Smooth muscle cell (in vitro differentiated cells): ENCODE results near the gene PTPRO. TPM values are rescaled to one million over a fixed set of nuclear protein-coding genes. Genes with fewer than 3 reads are reported as not detected.

Source experiments
- DNase-seq: peaks from one replicate; lab custom pipeline; 2025; ENCODE audit not compliant: unreplicated experiment; lab: John Stamatoyannopoulos, UW
- H2AFZ ChIP-seq: fragments of 200-600 bp; sonication (generic); 2 replicates; pipeline ENCODE4 v1.6.0; 2016; ENCODE audit warnings: antibody characterized with exemption, low read depth, mild to moderate bottlenecking
- H3F3A ChIP-seq: fragments of 200-600 bp; sonication (generic); 2 replicates; pipeline ENCODE4 v1.6.0; 2017; ENCODE audit warnings: antibody characterized with exemption, low read depth
- H3K27ac ChIP-seq: fragments of 200-600 bp; sonication (generic); 2 replicates; pipeline ENCODE4 v1.5.1; 2016; ENCODE audit warnings: low read depth, mild to moderate bottlenecking
- H3K27me3 ChIP-seq: fragments of 200-600 bp; sonication (generic); 2 replicates; pipeline ENCODE4 v1.6.1; 2016; ENCODE audit warnings: low read depth, mild to moderate bottlenecking
- H3K36me3 ChIP-seq: fragments of 200-600 bp; sonication (generic); 2 replicates; pipeline ENCODE4 v1.5.1; 2016; ENCODE audit warnings: low read depth
- H3K4me1 ChIP-seq: fragments of 200-600 bp; sonication (generic); 2 replicates; pipeline ENCODE4 v1.5.1; 2016; ENCODE audit warnings: low read depth
- H3K4me2 ChIP-seq: fragments of 200-600 bp; sonication (generic); 2 replicates; pipeline ENCODE4 v1.6.0; 2016; ENCODE audit warnings: mild to moderate bottlenecking
- H3K4me3 ChIP-seq: fragments of 200-600 bp; sonication (generic); 2 replicates; pipeline ENCODE4 v1.5.1; 2016; ENCODE audit warnings: mild to moderate bottlenecking
- H3K79me2 ChIP-seq: fragments of 200-600 bp; sonication (generic); 2 replicates; pipeline ENCODE4 v1.6.0; 2016; ENCODE audit warnings: low read depth, mild to moderate bottlenecking
- H3K9ac ChIP-seq: fragments of 200-600 bp; sonication (generic); 2 replicates; pipeline ENCODE4 v1.6.0; 2016; ENCODE audit warnings: low read depth
- H3K9me3 ChIP-seq: fragments of 200-600 bp; sonication (generic); replicated peaks from 2 replicates; pipeline ENCODE4 v1.5.1; 2016; ENCODE audit warnings: low read depth
- H4K20me1 ChIP-seq: fragments of 200-600 bp; sonication (generic); 2 replicates; pipeline ENCODE4 v1.6.0; 2016; ENCODE audit warnings: low read depth
- CTCF ChIP-seq: fragments of 200-600 bp; sonication (generic); IDR thresholded peaks from 2 replicates; pipeline ENCODE4 v1.5.1; 2017; ENCODE audit warnings: borderline replicate concordance, mild to moderate bottlenecking, antibody characterized with exemption; ENCODE audit not compliant: insufficient read depth, poor library complexity, severe bottlenecking
- WGBS: methylation state at CpG from one replicate; pipeline ENCODE4 v1.1.7; 2016; ENCODE audit warnings: low lambda C conversion rate; 5-methylcytosine and 5-hydroxymethylcytosine counted together
- polyA plus RNA-seq: library from polyadenylated mRNA; unstranded; fragments of >200 nt; fragmentation: Nextera tagmentation; extraction: Ambion mirVana; gene quantifications from 2 replicates; pipeline ENCODE4 v1.2.1, GENCODE V29; 2016
- total RNA-seq: library from RNA; depleted of rRNA; stranded (reverse); fragments of >200 nt; gene quantifications from 2 replicates; pipeline ENCODE4 v1.2.3, GENCODE V29; 2014

The PTPRO gene
- total and polyA plus RNA-seq, 2 experiments from 2014 or later = not detected

DNA sequence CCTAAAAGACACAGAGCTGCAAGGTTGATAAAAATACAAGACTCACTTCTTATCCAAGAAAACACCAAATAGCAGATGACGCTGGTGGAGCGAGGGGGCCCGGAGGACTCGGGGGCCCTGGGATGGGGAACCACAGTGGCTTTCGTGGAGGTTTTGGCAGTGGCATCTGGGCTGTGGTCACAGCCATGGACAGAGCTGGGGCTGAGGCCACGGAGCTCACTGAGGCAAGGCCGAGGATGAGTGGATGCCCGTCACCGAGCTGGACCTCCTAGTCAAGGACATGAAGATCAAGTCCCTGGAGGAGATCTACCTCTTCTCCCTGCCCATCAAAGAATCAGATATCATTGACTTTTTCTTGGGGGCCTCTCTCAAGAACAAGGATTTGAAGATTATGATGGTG lies 117.2 kb downstream of the PTPRO start:
- H3K36me3 ChIP-seq = no peaks in the 10 kb centered on the region
- H2AFZ ChIP-seq = no peak overlapping the region
- no peaks in the 10 kb centered on the region for H3K79me2 ChIP-seq
- 86% methylated on average over 9 of the region's 9 CpGs for WGBS
- no peaks in the 10 kb centered on the region for H3K9me3 ChIP-seq
- no peak overlapping the region for H3K4me2 ChIP-seq
- H3F3A ChIP-seq = no peaks in the 10 kb centered on the region
- H3K4me1 ChIP-seq = no peaks in the 10 kb centered on the region
- no peaks in the 10 kb centered on the region for H3K27me3 ChIP-seq
- no peak overlapping the region for H3K9ac ChIP-seq
- no peak overlapping the region for H3K27ac ChIP-seq
- H3K4me3 ChIP-seq = no peak overlapping the region
- H4K20me1 ChIP-seq = no peaks in the 10 kb centered on the region
- no peak for TF ChIP-seq CTCF
- DNase-seq = no peak

DNA sequence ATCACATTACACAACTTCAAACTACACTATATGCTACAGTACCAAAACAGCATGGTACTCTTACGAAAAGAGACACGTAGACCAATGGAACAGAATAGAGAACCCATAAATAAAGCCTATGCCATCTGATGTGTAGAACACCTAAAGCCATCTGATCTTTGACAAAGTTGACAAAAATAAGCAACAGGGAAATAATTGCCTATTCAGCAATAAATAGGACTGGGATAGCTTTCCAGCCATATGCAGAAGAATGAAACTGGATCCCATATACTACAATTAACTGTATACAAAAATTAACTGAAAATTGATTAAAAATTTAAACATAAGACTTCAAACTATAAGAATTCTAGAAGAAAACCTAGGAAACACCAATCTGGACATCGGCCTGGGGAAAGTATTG lies 120.7 kb downstream of the PTPRO start:
- Histone ChIP-seq H3K27me3 (no peaks in the 10 kb centered on the region), H3K4me3 (no peak overlapping the region), H2AFZ (no peak overlapping the region), H3K4me2 (no peak overlapping the region), H3K79me2 (no peaks in the 10 kb centered on the region), H3F3A (no peaks in the 10 kb centered on the region), H3K4me1 (no peaks in the 10 kb centered on the region), H3K36me3 (no peaks in the 10 kb centered on the region), H3K9ac (no peak overlapping the region), H4K20me1 (no peaks in the 10 kb centered on the region), H3K9me3 (no peaks in the 10 kb centered on the region), H3K27ac (no peak overlapping the region)
- TF ChIP-seq CTCF = no peak
- no peak for DNase-seq
- 90% methylated on average over 3 of the region's 3 CpGs for WGBS

DNA sequence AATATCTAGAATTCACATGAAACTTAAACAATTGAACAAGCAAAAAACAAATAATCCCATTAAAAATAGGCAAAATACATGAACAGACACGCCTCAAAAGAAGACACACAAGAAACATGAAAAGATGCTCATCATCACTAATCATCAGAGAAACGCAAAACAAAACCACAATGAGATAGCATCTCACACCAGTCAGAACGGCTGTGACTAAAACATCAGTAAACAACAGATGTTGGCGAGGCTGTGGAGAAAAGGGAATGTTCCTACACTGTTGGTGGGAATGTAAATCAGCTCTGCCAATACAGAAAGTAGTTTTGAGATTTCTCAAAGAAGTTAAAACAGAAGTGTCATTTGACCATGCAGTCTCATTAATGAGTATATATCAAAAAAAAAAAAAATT lies 121.3 kb downstream of the PTPRO start:
- no peaks in the 10 kb centered on the region for H3K4me1 ChIP-seq
- H3K79me2 ChIP-seq = no peaks in the 10 kb centered on the region
- no peak for TF ChIP-seq CTCF
- H3K27me3 ChIP-seq = no peaks in the 10 kb centered on the region
- H3K4me2 ChIP-seq = no peak overlapping the region
- no peak for DNase-seq
- H3K9me3 ChIP-seq = no peaks in the 10 kb centered on the region
- H3K9ac ChIP-seq = no peak overlapping the region
- no peaks in the 10 kb centered on the region for H3K36me3 ChIP-seq
- H3K27ac ChIP-seq = no peak overlapping the region
- 78% methylated on average over 4 of the region's 4 CpGs for WGBS
- H2AFZ ChIP-seq = no peak overlapping the region
- H3F3A ChIP-seq = no peaks in the 10 kb centered on the region
- H4K20me1 ChIP-seq = no peaks in the 10 kb centered on the region
- no peak overlapping the region for H3K4me3 ChIP-seq

GRCh38 chr12:15444523-15444922 lies 122.2 kb downstream of the PTPRO start:
- no peak overlapping the region for H3K9ac ChIP-seq
- no peak for DNase-seq
- no peak overlapping the region for H3K27ac ChIP-seq
- no peak overlapping the region for H3K4me2 ChIP-seq
- H3K79me2 ChIP-seq = no peaks in the 10 kb centered on the region
- no peaks in the 10 kb centered on the region for H4K20me1 ChIP-seq
- no peak overlapping the region for H3K4me3 ChIP-seq
- 97% methylated on average over 4 of the region's 4 CpGs for WGBS
- no peaks in the 10 kb centered on the region for H3K27me3 ChIP-seq
- H3K36me3 ChIP-seq = no peaks in the 10 kb centered on the region
- no peak for TF ChIP-seq CTCF
- H3K4me1 ChIP-seq = no peaks in the 10 kb centered on the region
- H2AFZ ChIP-seq = no peak overlapping the region
- no peaks in the 10 kb centered on the region for H3F3A ChIP-seq
- no peaks in the 10 kb centered on the region for H3K9me3 ChIP-seq
